NCI-H2107 treated with DMSO at 0.1 percent for 48 hours (cell line): ENCODE measurements around the gene PSMG1.

Experiments
- DNase-seq: peaks from one replicate; lab custom pipeline; 2025; ENCODE audit not compliant: unreplicated experiment; lab: John Stamatoyannopoulos, UW

The PSMG1 gene

GRCh38 chr21:39189857-39190604 is 6.8 kb upstream of the PSMG1 start:
- DNase-seq, result no peak

DNA sequence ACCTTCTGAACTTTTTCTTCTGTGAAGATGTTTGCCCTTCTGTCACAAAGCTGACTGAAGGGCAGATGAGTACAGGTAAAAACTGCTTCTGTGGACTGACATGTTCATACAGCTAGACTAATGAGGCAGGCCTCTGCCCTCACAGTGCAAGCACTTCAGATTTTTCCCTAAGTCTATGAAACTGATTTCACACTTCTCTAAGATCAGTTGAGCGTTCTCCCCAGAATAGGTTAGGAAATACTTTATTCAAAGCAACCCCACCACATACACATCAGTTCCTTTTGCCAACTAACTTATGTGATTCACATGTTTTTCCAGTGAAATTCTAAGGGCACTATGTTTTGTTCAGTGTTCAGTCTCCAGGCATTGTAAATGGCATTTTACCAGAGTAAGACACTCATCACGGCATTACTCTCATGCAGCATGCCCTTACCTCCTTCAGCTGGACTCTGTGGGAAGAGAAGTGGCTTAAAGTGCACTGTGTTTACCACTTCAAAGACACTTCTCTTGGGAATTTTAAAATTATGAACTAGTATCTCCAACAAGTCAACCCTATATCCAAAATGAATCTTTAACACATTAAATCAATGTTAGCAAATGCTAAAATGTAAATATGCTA is 5.4 kb upstream of the PSMG1 start:
- peak; percentile 32 for DNase-seq

DNA sequence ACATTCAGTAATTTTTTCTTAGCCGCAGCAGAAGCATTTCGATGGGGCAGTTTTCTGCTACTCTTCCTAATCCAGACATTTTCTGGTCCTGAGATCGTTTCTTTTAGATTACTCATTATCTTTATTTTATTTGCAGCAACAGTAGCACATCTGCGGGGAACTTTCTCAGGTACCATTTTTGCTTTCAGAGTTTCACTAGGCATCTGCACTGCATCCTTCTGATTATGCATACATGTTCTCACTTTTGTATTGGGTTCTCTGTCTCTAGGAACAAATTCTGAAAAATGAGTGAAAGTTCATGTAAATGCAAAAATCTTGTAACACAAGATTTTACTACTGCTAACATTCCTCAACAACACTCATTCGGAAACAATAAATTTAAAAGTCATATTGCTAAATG is 3.9 kb upstream of the PSMG1 start:
- no peak for DNase-seq

GRCh38 chr21:39186676-39187075 is 3.4 kb upstream of the PSMG1 start:
- DNase-seq, result no peak

GRCh38 chr21:39185157-39185556 is 1.9 kb upstream of the PSMG1 start:
- no peak for DNase-seq

DNA sequence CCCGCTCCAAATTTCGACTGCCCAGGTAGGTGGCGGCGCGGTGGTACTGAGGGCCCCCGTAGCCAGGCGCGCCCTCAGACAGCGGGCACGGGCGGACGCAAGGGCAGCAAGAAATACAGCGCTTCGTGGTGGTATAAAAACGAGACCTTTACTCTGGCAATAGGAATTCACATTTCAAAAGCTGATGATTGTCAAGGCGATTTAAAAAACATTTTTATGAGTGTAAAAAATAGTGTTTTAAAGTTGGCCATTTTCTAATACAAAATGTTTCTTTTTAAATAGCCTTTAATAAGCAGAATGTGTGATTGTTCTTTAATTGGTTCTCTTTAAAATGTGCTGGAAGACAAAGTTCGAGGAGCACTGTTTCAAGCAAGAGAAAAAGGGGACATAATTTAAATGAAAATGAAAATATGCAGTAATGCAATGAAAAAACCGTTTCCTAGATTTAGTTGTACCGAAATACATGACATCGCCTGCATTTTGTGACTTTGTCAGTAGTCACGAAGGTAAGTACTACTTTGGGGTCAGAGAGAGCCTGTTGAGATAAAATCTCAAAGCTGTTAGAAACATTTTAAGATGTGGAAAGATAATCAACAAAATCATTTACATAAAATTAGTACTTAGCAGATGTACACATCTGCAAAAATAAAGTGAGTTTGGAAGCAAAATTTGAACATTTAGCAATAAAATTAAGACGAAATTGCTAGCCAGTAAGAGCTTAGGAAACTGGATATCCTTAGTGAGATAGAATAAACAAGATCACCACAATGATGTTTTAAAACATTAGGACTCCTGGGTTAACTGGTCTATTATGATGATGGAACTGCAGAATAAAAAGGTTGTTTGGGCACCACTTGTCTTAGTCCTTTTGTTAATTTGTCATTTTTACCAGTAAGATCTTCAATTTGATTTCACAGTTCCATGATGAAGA is 1.1 kb upstream of the PSMG1 start:
- peak; percentile 34 for DNase-seq

DNA sequence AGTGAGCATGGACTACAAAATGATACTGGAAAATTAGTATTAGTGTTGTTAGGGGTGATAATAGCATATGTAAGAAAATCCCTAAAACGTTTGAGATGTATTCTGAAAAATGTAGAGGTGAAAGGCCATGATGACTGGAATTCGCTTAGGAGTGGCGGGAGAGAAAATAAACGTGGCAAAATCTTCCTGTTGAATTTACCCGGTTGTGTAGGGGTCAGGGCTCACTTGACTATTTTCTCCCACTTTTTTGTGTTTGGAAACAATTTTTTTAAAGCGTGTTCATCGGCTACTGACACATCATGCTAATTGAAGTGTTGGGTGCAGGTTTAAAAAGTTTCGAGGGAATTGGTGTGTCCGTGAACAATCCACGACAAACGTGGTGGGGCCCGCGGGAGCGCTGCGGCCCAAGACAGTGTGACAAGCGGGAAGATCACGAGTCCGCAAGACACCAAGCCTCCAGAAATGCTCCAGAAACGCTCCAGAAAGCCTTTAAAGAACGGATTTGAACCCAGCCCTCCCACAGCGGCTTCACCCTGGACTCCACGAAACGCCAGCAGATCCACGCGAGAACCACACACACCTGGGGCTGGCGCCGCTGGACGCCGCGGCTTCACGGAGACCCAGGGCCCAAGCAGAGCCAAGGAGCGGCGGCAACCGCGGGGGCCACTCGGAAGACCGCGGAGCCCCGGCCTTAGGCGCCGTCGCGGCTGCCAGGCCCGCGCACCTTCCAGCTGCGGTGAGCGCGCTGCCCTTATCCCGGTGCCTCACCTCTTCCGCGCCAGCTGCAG is 573 bp downstream of the PSMG1 start:
- no peak for DNase-seq

DNA sequence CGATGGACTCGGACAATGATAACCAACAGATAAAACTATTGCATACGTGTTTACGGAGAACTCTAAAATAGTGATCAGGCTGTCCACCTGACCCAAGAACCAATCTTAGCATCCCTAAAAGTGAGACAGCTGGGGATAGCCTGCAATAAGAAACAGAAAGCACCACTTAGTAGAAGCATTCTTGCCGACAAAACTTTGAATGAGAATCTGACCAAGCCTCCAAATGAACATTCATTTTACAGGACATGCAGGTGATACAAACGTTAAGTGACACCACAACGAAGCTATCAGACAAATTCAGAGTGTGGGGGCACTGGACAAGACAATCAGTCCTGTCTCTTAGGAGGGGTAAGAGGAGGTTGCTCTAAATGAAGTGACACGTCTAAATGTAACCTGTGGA is 1.2 kb downstream of the PSMG1 start:
- DNase-seq, result no peak

DNA sequence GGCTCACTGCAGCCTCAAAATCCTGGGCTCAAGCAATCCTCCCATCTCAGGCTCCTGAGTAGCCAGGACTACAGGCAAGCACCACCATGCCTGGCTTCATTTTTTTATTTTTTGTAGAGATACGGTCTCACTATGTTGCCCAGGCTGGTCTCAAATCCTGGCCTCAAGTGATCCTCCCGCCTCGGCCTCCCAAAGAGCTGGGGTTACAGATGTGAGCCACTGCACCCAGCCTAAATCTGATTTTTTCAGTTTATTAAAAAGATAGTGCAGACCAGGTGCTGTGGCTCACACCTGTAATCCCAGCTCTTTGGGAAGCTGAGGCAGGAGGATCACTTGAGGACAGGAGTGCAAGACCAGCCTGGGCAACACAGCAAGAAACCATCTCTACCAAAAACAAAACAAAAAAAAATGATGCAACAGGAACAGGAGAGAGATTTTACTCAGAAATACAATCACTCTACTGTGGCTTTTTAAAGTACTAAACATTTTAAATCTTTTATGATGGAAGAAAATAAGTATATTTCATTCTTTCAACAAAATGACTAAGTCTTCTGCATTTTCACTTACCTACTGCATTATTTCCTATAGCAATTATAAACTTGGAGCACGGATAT is 1.9 kb downstream of the PSMG1 start:
- no peak for DNase-seq

DNA sequence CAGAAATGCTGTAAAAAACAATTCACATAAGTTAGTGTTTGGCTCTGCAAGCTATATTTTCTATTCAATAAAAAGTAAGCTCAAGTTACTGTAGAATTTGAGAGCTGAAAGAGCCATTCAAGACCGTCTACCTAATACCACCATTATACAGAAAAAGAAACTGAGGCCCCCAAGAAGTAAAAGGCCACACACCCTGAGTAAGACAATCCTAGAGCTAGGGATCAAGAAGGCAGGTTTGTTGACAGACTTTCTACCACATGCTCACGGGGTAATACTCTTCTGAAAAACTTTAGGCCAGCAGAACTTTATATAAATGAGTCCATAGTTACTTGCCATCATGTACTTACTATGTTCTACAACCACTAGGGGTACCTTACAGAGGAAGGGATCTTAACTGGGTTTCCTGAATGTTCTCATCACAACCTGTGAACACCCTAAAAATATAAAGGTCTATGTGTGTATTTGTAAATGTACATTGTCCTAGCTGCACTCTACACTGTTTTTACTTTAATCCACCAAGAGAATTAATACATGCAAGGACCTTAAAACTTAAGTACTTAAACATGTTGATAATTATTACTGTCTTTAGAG is 2.7 kb downstream of the PSMG1 start:
- DNase-seq, result no peak

- DNase-seq, result no peak
These were observed 4.8 kb downstream of the PSMG1 start for GRCh38 chr21:39178421-39178820.

DNA sequence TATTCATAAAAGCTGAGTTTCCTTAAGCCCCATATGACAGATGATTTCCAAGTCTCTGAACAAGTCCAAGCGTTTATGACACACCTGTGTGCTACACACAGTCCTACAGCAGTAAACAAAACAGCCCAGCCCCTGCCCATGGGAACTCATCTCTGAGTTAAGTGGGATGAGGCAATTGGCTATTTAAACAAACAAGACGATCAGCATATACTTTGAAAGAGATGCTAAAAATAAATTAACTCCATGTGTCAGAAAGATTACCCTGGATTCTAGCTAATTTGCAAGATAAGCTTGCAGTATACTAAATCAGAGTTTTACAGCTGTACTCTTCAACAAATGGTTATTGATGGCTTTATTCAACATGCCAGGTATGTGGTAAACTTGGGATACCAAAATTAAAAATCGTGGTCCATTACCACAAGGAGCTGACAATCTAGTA is 7.0 kb downstream of the PSMG1 start:
- DNase-seq, result no peak

DNA sequence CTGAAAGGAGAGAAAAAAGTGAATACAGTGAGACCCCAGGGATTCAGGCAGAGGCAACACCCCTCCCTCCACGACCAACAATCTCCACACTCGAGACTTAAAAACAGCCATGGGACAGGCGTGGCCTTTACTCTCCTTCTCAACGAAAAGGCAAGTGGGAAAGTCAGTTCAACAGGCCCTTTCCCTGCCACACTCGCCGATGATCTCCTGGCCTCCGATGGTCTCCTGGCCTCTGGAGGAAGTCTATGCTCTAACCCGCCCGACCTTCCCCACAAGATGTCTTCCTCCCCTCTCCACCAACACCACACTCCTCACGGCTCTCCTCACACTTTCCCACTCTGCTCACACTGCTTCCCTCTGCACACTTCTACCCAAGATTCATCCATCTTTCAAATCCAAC is 7.6 kb downstream of the PSMG1 start:
- no peak for DNase-seq

DNA sequence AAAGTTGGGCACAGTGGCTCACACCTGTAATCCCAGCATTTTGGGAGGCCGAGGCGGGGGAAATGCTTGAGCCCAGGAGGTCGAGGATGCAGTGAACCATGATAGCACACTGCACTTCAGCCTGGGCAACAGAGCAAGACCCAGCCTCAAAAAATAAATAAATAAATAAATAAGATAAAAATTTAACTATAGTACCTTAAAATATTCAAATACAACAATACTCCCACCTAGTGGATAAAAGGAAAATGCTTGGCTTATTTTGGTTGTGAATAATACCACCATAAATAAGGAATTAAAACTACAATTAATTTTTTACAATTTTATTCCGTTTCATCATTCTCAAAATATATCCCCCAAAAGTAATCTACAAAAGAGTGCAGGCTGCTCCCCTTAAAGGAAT is 8.1 kb downstream of the PSMG1 start:
- peak; percentile 25 for DNase-seq

- no peak for DNase-seq
These were observed 9.3 kb downstream of the PSMG1 start for GRCh38 chr21:39173716-39174680.

GRCh38 chr21:39169906-39170305 is 13.3 kb downstream of the PSMG1 start:
- no peak for DNase-seq

GRCh38 chr21:39168800-39169199 is 14.5 kb downstream of the PSMG1 start:
- no peak for DNase-seq

GRCh38 chr21:39164523-39164922 is 18.7 kb downstream of the PSMG1 start:
- no peak for DNase-seq

DNA sequence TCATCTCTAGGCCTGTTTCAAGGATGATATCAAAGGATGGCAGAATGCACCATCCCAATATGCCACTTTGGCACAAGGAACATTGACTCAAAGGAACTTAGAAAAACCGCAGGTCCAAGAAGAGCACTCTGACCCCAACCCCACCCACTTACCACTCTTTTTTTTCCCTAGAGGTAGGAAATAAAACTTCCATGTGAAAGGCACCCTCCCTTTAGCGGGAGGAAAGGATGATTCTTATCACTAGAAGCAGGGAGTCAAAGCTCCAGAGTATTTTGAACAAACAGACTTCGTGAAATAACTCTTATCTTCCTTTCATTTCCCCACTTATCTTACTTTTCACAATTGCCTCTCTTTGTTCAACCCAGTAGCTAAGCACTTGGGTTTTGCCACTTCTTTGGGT is 22.2 kb downstream of the PSMG1 start:
- DNase-seq, result no peak
